Measurements from ENCODE around the gene ATP1B3. TPM values are rescaled to one million over a fixed set of nuclear protein-coding genes. Genes with fewer than 3 reads are reported as not detected.

The ATP1B3 gene
- total and polyA plus RNA-seq, 4 donors = 6.8 to 30.2 (median 11.3) TPM

DNA sequence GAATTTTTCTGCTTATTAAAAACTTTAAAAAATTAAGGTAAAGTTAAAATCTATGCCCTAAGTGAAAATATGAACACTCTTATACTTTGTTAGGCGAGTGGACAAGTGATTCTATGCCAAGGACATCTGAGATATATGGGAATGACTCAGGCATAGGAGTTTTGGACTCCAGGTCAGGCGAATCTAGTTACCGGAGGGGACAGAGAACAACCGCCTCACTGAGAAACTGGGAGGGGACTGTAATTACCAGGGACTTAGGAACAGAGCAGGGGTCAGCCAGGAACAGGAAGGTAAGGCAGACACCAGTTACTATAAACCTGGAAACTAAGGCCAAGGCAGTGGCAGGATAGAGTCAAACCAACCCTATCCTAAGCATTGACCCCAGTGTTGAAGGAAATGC lies 16.8 kb upstream of the ATP1B3 start (continued):
- TF ChIP-seq, protein P1, sequence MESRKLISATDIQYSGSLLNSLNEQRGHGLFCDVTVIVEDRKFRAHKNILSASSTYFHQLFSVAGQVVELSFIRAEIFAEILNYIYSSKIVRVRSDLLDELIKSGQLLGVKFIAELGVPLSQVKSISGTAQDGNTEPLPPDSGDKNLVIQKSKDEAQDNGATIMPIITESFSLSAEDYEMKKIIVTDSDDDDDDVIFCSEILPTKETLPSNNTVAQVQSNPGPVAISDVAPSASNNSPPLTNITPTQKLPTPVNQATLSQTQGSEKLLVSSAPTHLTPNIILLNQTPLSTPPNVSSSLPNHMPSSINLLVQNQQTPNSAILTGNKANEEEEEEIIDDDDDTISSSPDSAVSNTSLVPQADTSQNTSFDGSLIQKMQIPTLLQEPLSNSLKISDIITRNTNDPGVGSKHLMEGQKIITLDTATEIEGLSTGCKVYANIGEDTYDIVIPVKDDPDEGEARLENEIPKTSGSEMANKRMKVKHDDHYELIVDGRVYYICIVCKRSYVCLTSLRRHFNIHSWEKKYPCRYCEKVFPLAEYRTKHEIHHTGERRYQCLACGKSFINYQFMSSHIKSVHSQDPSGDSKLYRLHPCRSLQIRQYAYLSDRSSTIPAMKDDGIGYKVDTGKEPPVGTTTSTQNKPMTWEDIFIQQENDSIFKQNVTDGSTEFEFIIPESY (IDR thresholded peaks at IDR 0.05) = no peak
- no peak for TF ChIP-seq CTCF (IDR thresholded peaks at IDR 0.05; ENCODE audit: low read depth, low read length, missing input control)
- no peak for TF ChIP-seq GABPA (IDR thresholded peaks at IDR 0.05 in 1 of 2, conservative IDR thresholded peaks at IDR 0.05 in 1 of 2)
- TF ChIP-seq FOXA2 (IDR thresholded peaks at IDR 0.05) = no peak

- Histone ChIP-seq H3K27me3 (ENCODE audit: control insufficient read depth in 4 of 4, insufficient read depth in 4 of 4, low read length in 3 of 4) (no peaks in the 10 kb centered on the region), H3K9me3 (ENCODE audit: control insufficient read depth in 4 of 4, low read length in 3 of 4) (no peaks in the 10 kb centered on the region), H3K4me1 (ENCODE audit: control insufficient read depth in 4 of 4, insufficient read depth in 4 of 4, low read length in 3 of 4) (no peaks in the 10 kb centered on the region), H3K9ac (ENCODE audit: low read depth in 1 of 2, low read length in 2 of 2) (no peak overlapping the region), H3K27ac (ENCODE audit: low read depth in 1 of 2, low read length in 2 of 2) (no peak overlapping the region), H3K36me3 (ENCODE audit: control insufficient read depth in 4 of 4, insufficient read depth in 3 of 4, low read depth in 1 of 4, low read length in 3 of 4) (no peaks in the 10 kb centered on the region), H3K4me3 (ENCODE audit: low read depth in 1 of 3, low read length in 3 of 3) (no peak overlapping the region)
- 79% methylated on average over 2 of the region's 2 CpGs for WGBS
- TF ChIP-seq TAF1 (conservative IDR thresholded peaks at IDR 0.05) (no peak), MAX (IDR thresholded peaks at IDR 0.05) (no peak), HNF4G (IDR thresholded peaks at IDR 0.05) (no peak), RAD21 (IDR thresholded peaks at IDR 0.05) (no peak), SP1 (IDR thresholded peaks at IDR 0.05) (no peak), HNF4A (conservative IDR thresholded peaks at IDR 0.05) (no peak), FOXA1 (IDR thresholded peaks at IDR 0.05) (no peak), FOXA2 (IDR thresholded peaks at IDR 0.05) (no peak), JUND (IDR thresholded peaks at IDR 0.05) (no peak), RXRA (IDR thresholded peaks at IDR 0.05) (no peak)
- TF ChIP-seq, protein P2, sequence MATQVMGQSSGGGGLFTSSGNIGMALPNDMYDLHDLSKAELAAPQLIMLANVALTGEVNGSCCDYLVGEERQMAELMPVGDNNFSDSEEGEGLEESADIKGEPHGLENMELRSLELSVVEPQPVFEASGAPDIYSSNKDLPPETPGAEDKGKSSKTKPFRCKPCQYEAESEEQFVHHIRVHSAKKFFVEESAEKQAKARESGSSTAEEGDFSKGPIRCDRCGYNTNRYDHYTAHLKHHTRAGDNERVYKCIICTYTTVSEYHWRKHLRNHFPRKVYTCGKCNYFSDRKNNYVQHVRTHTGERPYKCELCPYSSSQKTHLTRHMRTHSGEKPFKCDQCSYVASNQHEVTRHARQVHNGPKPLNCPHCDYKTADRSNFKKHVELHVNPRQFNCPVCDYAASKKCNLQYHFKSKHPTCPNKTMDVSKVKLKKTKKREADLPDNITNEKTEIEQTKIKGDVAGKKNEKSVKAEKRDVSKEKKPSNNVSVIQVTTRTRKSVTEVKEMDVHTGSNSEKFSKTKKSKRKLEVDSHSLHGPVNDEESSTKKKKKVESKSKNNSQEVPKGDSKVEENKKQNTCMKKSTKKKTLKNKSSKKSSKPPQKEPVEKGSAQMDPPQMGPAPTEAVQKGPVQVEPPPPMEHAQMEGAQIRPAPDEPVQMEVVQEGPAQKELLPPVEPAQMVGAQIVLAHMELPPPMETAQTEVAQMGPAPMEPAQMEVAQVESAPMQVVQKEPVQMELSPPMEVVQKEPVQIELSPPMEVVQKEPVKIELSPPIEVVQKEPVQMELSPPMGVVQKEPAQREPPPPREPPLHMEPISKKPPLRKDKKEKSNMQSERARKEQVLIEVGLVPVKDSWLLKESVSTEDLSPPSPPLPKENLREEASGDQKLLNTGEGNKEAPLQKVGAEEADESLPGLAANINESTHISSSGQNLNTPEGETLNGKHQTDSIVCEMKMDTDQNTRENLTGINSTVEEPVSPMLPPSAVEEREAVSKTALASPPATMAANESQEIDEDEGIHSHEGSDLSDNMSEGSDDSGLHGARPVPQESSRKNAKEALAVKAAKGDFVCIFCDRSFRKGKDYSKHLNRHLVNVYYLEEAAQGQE (IDR thresholded peaks at IDR 0.05) = no peak
- DNase-seq (ENCODE audit: low spot score) = no peak
Measured at GRCh38 chr3:141860086-141860669, 16.3 kb upstream of the ATP1B3 start.

Data from liver (tissue), 9 donors.